Fibroblast of skin of back (primary cell): ENCODE measurements around the gene SOD3.

Experiments used
- DNase-seq: peaks from one replicate; pipeline ENCODE4 v3.0.0-alpha.2; 2013

Gene SOD3

GRCh38 chr4:24845902-24846301, 50.5 kb downstream of the SOD3 start:
- DNase-seq, result no peak

GRCh38 chr4:24846716-24847115, 51.3 kb downstream of the SOD3 start:
- no peak for DNase-seq

GRCh38 chr4:24849351-24849750, 54.0 kb downstream of the SOD3 start:
- DNase-seq, result no peak

GRCh38 chr4:24849756-24850155, 54.4 kb downstream of the SOD3 start:
- no peak for DNase-seq
